GM18511 (cell line): ENCODE results near the gene DMD.

Experiments used
- ATAC-seq: cut with Tn5 transposase; IDR thresholded peaks from one replicate; pipeline ENCODE4 v1.9.1; 2021; ENCODE audit warnings: mild to moderate bottlenecking, moderate library complexity; ENCODE audit not compliant: unreplicated experiment

The DMD gene

DNA sequence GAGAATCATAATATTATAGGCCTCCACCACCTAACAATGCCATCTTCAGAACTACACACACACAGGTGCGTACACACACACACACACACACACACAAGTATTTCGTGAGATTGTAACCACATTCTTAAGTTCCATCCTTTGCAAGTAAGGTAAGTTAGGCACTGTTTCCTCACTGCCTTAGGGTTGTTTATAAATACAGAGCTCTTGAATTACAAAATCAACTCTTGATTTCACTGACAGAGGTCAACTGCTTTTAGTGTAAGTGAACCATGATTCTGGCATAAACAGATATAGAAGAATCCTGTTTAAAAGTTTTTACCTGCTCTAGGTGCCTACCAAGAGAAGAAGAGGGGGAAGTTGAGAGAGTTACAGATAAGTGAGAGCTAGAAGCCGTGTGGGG is 166.1 kb downstream of the DMD start:
- ATAC-seq, result no peak

- ATAC-seq, result no peak
Observed at GRCh38 chrX:33041141-33041540, 170.2 kb downstream of the DMD start.

- ATAC-seq, result no peak
Observed at GRCh38 chrX:33032700-33033099, 178.6 kb downstream of the DMD start.

DNA sequence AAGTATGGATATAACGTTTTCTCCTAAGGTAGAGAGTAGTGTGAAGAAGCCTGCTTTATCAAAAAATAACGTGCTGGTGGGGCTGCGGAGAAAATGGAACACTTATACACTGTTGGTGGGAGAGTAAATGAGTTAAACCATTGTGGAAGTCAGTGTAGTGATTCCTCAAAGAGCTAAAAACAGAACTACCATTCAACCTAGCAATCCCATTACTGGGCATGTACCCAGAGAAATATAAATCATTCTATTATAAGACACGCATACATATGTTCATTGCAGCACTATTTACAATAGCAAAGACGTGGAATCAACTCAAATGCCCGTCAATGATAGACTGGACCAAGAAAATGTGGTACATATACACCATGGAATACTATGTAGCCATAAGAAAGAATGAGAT is 196.4 kb downstream of the DMD start:
- ATAC-seq, result no peak

DNA sequence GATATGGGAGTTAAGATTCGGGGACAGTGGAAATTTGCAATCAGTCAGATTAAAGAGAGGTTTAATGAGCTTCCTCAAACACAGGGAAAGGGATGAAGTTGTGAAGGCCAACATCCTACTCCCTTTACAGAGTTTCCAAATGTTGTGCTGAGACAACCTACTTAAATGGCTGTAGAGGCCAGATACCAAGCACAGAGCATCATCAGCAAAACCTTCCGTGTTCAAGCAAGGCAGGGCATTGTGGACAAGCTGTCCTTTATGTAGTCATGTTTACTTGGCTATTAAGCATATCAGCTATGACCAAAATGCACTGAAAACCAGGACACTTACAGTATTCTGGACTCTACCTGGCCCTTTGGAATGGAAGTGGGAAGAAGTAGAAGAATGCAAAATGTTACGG is 197.3 kb downstream of the DMD start:
- ATAC-seq, result no peak

DNA sequence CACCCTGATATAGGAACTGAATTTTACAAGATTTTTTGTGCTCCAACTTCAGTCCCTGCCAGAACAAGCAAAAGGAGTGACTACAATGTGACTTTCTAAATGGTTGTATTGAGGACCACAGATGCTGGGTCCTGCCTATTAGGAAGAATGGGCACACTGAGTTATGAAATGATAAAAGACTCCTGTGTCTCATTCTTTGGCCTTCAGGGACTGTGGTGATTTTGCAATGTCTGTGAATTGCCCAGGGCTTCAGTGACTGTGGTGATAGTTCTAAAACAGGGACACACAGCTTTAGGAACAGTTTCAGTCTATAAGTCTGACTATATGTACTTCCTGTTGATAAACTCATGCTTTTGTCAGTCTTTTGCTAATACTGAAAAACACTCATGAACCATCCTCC is 210.2 kb downstream of the DMD start:
- no peak for ATAC-seq

DNA sequence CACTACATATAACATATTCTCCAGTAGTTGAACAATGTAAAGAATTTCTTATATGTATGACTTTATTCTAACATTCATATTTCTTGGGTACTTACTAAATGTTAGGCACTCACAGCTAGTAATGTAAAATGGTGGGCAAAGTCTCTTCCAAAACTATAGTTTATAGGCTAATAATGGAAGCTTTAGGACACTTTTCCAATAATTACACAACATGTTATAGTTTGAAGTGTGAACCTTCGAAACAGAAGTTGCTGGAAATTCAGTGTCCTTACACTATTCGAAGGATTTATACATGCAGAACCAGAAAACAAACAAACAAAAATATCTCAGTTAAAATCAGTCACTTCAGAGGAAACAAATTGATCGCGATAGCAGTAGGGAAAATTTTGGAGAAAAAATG is 212.6 kb downstream of the DMD start:
- ATAC-seq, result no peak

DNA sequence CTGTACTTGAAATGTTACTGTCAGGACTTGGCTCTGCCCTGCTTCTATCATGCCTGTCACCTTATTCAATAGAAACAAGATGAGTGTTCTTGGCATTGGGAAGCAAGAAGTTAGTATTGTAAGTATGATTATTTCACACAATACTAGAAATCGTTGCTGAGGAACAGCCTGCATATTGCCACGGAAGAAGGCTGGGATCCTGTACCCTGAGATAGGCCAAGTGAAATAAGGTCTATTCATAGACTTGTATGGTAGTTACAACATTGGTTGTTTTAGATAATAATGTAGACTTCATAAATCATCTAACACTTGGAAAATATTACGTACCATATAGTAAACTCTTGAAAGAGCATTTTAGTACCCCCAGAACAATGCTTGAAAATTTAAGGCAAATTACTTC is 215.9 kb downstream of the DMD start:
- no peak for ATAC-seq

GRCh38 chrX:32987142-32987541 is 224.2 kb downstream of the DMD start:
- ATAC-seq, result no peak

- ATAC-seq, result no peak
Observed at GRCh38 chrX:32985544-32985943, 225.8 kb downstream of the DMD start.

DNA sequence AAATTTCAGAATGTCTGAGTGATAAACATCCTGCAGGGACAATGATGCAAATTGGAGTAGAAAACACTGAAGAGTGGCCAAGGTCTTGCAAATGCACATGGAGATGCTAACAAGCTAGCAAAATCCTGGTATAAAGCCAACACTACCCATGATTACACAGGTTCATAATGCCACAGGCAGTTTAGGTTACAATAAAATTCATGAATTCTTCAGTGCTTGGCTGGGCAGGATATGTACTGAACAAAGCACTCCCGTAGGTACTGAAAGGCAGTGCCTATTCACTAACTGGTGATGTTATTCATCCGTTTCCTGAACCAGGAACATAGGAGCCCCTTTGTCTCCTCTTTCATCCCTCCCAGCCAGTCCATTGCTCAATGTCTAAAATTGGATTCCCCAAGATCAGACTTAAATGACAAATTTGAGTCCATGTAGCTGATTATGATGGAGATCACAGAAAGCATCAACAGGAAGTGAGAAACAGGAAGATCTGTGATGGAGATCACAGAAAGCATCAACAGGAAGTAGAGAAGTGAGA is 244.5 kb downstream of the DMD start:
- no peak for ATAC-seq

GRCh38 chrX:32954125-32954524 is 257.2 kb downstream of the DMD start:
- ATAC-seq, result no peak

- no peak for ATAC-seq
Observed at GRCh38 chrX:32948130-32948529, 263.2 kb downstream of the DMD start.

GRCh38 chrX:32937043-32937442 is 274.3 kb downstream of the DMD start:
- ATAC-seq, result no peak

- ATAC-seq, result no peak
Observed at GRCh38 chrX:32933548-32933947, 277.8 kb downstream of the DMD start.

GRCh38 chrX:32929040-32929439 is 282.3 kb downstream of the DMD start:
- ATAC-seq, result no peak

DNA sequence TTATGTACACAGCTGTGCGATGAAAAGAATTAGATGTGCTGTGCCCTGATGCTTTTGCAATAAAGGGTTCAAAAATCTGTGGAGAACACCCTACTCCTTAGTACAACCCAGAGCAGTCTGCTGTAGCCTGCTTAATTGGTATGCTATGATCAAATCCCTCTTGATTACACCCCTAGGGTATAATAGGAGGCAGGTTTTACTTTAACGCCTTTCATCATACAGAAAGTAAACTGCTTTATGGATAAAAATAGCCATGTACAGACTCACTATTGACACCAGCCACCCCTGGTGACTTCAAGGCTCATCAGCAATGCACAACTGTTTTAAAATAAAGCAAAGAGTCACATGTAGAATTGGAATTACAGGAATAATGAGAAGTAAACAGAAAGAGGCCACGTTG is 315.3 kb downstream of the DMD start:
- no peak for ATAC-seq

GRCh38 chrX:32894679-32895078 is 316.7 kb downstream of the DMD start:
- no peak for ATAC-seq

DNA sequence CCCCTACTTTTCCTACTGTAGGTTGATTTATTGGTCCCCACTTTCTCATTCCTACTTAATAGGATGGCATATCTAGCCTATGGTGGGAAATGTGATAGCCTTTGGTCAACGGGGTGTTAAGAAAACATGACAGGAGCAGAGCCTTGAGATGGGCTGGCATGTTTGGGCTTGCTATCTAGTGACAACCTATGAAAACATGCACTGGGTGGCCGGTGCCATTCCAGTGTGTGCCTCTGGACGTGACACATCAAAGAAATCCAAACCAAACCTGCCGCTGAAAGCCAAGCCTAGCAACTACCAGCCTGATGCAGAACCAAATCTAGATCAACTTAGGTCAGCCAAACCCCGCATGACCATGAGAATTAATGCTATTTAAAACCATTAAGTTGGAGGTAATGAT is 317.6 kb downstream of the DMD start:
- ATAC-seq, result no peak

DNA sequence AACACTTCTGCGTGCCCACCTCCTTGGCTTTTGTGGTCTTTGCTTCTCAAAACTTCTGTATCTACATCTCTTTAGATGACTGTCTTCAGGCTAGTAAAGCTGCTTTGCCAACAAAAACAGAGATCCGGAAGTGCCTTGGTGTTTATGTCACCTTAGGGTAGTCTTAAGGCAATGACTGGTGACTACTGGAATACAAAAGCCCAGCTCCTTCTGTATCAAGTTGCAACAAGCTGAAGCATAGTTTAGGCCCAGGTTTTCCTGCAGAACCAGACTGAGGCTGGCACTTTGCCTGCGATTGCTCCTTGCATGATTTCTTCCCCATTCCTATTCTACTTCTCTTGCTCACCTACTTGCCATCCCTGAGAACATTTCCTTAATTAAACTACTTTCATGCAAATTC is 333.8 kb downstream of the DMD start:
- no peak for ATAC-seq

DNA sequence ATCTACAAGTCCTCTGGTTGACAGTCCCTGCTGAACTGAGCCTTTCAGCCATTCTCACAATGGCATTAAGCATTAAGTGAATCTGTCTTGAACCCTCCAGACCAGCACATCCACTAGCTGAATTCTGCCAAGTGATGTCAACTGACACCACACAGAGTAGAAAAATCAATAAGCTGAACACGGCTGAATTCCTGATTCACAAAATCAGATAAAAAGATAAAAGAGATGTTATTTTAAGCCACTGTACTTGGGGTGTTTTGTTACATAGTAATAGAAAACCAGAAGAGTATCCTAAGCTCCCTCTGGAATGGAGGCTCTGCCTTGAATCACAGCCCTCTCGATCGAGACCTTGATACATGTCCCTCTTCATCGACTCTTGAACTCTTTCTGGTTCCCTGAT is 336.5 kb downstream of the DMD start:
- ATAC-seq, result no peak

DNA sequence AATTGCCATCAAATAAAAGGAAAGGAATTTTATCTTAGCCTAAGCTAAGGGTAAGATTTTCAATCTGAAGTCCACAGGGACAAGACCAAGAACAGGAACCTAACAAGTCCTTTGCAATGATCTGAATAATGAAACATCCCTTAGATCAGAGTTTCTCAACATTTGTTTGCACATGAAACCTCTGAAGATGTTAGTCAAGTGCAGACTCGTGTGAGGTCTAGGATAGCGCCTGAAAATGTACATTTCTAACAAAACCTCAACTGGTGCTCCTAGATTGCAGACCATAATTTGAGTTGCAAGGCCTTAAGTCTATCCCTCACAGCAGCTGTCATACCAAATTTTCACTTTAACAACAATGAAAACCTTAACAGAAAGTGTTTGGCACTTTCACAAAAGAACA is 337.6 kb downstream of the DMD start:
- ATAC-seq, result no peak

DNA sequence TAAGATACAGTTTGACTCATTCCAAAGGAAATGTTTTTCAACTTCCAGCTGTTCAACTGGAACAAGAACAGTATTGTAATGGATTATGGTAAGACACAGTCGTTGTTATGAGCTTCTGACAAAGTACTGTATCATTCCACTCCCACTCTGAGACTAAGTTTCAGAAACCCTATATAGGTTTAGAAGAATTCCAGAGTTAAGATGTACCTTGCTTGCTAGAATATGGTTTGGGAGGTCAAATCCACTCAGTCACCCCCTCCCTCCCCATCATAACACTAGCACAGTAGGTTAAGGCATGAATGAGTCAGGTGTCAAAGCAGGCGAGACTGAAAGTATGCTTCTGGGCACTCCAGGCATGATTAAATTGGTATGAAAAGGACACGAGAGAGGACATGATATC is 339.7 kb downstream of the DMD start:
- ATAC-seq, result no peak

DNA sequence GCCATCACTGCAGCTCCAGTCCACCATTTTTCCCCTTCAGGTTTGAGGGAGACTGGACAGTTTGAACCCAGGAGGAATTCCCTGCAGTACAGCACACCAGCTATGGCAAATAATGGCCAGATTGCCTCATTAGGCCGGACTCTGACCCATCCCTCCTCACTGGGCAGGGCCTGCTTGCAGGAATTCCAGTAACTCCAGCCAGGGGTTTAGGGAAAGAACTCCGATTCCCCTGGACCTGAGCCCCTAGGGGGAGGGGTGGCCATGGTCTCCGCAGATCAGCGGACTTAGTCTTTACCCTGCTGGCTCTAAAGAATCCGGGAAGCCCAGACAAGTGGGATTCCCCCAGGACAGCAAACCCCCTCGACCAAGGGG is 342.8 kb downstream of the DMD start:
- no peak for ATAC-seq
